ENCODE data around the gene COLGALT1. TPM values are rescaled to one million over a fixed set of nuclear protein-coding genes. Genes with fewer than 3 reads are reported as not detected.

Gene COLGALT1
- total RNA-seq, 2 experiments from 2014 or later: 46.6 to 46.8 TPM

DNA sequence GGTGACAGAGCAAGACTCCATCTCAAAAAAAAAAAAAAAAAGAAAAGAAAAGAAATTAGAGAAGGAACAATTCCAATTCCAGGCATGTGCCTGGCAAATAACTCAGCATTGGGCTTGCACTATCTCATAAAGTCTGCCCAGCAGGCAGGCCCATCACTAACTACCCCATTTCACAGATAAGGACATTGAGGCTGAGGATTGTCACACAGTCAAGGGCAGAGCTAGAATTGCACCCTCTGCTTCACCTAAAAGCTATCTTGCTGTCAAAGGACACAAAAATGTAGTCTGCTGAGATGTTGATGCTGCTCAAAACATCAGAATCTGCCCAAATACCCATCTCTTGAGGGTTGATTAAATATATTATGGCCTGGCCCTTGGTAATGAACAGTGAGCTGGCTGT, 20.7 kb upstream of the COLGALT1 start:
- Mint-ChIP-seq H3K27ac (no peak overlapping the region), H3K36me3 (no peaks in the 10 kb centered on the region), H3K4me1 (ENCODE audit: low read depth) (peaks cover 11% of the 10 kb centered on the region), H3K4me3 (no peak overlapping the region), H3K27me3 (peaks cover 3% of the 10 kb centered on the region), H3K9me3 (no peaks in the 10 kb centered on the region)
- POLR2A ChIA-PET: no interaction called here
- CTCF ChIA-PET: interaction anchor here (1.2 kb wide), 1 partner anchor 39 kb away, joined by 4 read pairs; no protein-coding TSS in a partner anchor
- intact Hi-C loops (cut with micrococcal nuclease): no loop called here
- DNase-seq: no peak

DNA sequence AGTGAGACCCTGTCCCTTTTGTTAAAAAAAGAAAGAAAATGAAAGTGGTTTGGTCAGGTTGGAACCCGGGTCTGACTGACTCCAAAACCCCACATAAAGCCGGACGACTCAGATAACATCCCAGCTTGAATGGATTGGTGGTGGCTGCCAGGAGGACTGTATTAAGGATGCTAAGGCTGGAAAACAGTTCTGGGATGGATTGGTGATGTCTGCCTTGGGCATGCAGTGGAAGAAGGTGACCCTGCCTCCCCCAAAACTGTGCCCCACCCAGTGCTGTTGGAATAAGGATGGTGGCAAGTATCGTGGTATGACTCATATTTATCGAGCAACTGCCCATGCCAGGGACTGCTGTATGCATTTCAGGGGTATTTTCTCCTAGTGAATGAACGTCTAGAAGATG, 18.5 kb upstream of the COLGALT1 start:
- no peak for DNase-seq
- no peak overlapping the region for H3K27ac Mint-ChIP-seq
- H3K27me3 Mint-ChIP-seq: peaks cover 3% of the 10 kb centered on the region
- intact Hi-C loops (cut with micrococcal nuclease): no loop called here
- CTCF ChIA-PET: interaction anchor here (0.6 to 1.9 kb wide), 2 partner anchors 13 to 36 kb away, joined by 3 to 6 read pairs; no protein-coding TSS in a partner anchor
- no peak overlapping the region for H3K4me3 Mint-ChIP-seq
- no peaks in the 10 kb centered on the region for H3K9me3 Mint-ChIP-seq
- POLR2A ChIA-PET: no interaction called here
- no peaks in the 10 kb centered on the region for H3K36me3 Mint-ChIP-seq
- H3K4me1 Mint-ChIP-seq (ENCODE audit: low read depth): peaks cover 12% of the 10 kb centered on the region

DNA sequence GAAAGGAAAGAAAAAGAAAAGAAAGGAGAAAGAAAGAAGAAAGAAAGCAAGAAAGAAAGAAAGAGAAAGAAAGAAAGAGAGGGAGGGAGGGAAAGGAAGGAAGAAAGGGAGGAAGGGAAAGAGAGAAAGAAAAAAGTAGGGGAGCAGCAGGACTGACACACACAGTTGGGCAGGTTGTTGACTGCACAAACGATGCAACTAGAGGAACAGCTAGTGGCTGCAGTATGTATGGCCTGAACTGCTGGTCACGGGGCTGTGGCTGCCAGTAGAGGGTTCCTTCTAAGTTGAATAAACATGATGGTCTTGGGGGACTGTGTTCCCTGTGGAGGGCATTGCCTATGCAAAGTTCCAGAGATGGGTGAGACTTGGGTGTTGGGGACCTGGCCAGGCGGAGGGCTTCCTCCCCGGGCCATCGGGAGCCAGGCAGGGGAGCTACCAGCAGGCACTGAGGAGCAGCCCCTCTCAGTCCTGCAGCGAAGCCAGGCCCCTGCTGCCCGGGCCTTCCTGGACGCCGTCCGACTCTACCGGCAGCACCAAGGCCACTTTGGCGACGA, 16.7 kb upstream of the COLGALT1 start:
- no peak overlapping the region for H3K27ac Mint-ChIP-seq
- peaks cover 12% of the 10 kb centered on the region for H3K4me1 Mint-ChIP-seq (ENCODE audit: low read depth)
- CTCF ChIA-PET: interaction anchor here (0.6 to 1.0 kb wide), 3 partner anchors 35 to 67 kb away, joined by 3 to 5 read pairs (median 4); no protein-coding TSS in a partner anchor
- H3K36me3 Mint-ChIP-seq: no peaks in the 10 kb centered on the region
- H3K27me3 Mint-ChIP-seq: peaks cover 3% of the 10 kb centered on the region
- peak overlapping the region; percentile 30 for H3K4me3 Mint-ChIP-seq
- no peak for DNase-seq
- intact Hi-C loops (cut with micrococcal nuclease): loop anchor here (1.0 kb wide), 2 partner anchors 17 to 27 kb away; partner anchors contain the start of genes COLGALT1 and PGLS
- POLR2A ChIA-PET: no interaction called here
- no peaks in the 10 kb centered on the region for H3K9me3 Mint-ChIP-seq

DNA sequence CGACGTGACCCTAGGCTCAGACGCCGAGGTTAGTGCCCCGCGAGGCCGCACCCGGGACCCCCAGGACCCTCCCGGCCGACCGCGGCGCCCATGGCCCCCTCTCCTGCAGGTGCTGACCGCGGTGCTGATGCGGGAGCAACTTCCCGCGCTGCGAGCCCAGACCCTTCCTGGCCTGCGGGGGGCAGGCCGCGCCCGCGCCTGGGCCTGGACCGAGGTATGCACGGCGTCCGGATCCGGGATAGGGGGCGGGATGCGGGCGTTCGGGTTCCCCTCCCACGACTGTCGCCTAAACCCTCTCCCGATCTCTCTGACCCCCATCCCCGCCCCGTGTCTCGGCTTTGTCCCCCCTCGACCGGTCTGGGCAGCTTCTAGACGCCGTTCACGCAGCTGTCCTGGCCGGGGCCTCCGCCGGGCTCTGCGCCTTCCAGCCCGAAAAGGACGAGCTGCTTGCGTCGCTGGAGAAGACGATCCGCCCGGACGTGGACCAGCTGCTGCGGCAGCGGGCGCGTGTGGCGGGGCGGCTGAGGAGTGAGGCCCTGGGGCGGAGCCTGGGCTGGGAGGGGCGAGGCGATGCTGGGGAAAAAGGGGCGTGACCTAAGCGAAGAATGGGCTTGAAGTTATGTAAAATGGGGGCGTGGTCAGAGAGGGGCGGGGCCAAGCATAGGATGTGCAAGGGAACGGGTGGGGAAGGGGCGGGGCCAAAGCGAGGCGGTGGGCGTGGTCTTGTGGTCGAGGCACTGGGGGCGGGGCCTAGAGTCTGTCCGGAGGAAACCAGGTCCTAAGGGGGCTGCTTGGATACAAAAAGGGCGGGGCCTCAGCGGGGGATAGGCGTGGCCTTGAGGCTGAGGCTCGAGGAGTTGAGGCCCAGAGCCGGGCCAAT, 16.0 kb upstream of the COLGALT1 start:
- ChIA-PET POLR2A (interaction anchor here (0.7 kb wide), 1 partner anchor 16 kb away, joined by 3 read pairs; no protein-coding TSS in a partner anchor), CTCF (interaction anchor here (0.6 to 1.0 kb wide), 2 partner anchors 34 to 643 kb away, joined by 3 to 5 read pairs; no protein-coding TSS in a partner anchor)
- peaks cover 12% of the 10 kb centered on the region for H3K4me1 Mint-ChIP-seq (ENCODE audit: low read depth)
- peak overlapping the region; percentile 58 for H3K27ac Mint-ChIP-seq
- no peaks in the 10 kb centered on the region for H3K9me3 Mint-ChIP-seq
- intact Hi-C loops (cut with micrococcal nuclease): loop anchor here (1.0 kb wide), 2 partner anchors 16 to 28 kb away; partner anchors contain the start of genes COLGALT1 and PGLS
- H3K36me3 Mint-ChIP-seq: no peaks in the 10 kb centered on the region
- H3K4me3 Mint-ChIP-seq: peak overlapping the region; percentile 74
- DNase-seq: peak; percentile 98
- peaks cover 3% of the 10 kb centered on the region for H3K27me3 Mint-ChIP-seq

DNA sequence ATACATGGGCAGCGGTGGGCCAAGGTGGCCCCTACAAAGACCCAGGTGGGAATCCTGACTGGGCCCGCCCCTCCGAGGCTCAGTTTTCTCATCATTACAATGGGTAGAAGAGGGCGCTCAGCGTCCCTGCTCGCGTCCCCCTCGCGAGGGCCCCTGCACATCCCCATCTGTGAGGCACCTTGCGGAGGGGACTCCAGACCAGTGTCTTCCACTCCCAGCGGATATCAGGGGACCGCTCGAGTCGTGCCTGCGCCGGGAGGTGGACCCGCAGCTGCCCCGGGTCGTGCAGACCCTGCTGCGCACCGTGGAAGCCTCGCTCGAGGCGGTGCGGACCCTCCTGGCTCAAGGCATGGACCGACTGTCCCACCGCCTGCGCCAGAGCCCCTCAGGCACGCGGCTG, 15.3 kb upstream of the COLGALT1 start:
- CTCF ChIA-PET: interaction anchor here (0.6 kb wide), 1 partner anchor 642 kb away, joined by 3 read pairs; no protein-coding TSS in a partner anchor
- no peak for DNase-seq

DNA sequence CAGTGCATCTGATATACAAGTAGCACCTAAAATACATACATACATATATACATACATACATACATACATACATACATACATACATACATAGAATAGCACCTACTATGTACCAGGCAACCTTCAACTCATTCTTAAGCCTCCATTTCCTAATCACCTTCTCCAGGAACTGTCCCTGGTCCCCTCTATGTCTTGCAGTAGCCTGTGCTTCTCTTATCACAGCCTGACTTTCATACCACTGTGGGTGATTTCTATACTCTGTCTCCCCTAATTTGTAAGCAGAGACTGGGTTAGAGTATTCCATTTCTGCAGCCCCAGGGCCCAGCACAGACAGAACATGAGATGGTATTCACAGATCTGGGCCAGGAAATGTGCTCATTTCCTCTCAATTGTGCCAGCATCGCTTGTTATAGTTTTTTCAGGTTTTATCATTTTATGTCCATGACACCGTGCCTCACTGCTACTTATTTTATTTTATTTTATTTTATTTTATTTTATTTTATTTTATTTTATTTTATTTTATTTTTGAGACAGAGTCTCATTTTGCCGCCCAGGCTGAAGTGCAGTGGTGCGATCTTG, 14.2 kb upstream of the COLGALT1 start:
- H3K9me3 Mint-ChIP-seq: no peaks in the 10 kb centered on the region
- ChIA-PET CTCF (interaction anchor here (1.7 kb wide), 1 partner anchor 45 kb away, joined by 5 read pairs; no protein-coding TSS in a partner anchor), POLR2A (no interaction called here)
- H3K27me3 Mint-ChIP-seq: peaks cover 3% of the 10 kb centered on the region
- H3K36me3 Mint-ChIP-seq: no peaks in the 10 kb centered on the region
- intact Hi-C loops (cut with micrococcal nuclease): no loop called here
- no peak overlapping the region for H3K4me3 Mint-ChIP-seq
- no peak for DNase-seq
- no peak overlapping the region for H3K27ac Mint-ChIP-seq
- H3K4me1 Mint-ChIP-seq (ENCODE audit: low read depth): peaks cover 12% of the 10 kb centered on the region

More for the DNA sequence above, 15.3 kb upstream of the COLGALT1 start:
- Mint-ChIP-seq H3K9me3 (no peaks in the 10 kb centered on the region), H3K4me1 (ENCODE audit: low read depth) (peaks cover 12% of the 10 kb centered on the region), H3K27me3 (peaks cover 3% of the 10 kb centered on the region), H3K4me3 (no peak overlapping the region), H3K36me3 (no peaks in the 10 kb centered on the region), H3K27ac (no peak overlapping the region)
- POLR2A ChIA-PET: interaction anchor here (0.7 kb wide), 1 partner anchor 17 kb away, joined by 3 read pairs; no protein-coding TSS in a partner anchor
- intact Hi-C loops (cut with micrococcal nuclease): no loop called here

DNA sequence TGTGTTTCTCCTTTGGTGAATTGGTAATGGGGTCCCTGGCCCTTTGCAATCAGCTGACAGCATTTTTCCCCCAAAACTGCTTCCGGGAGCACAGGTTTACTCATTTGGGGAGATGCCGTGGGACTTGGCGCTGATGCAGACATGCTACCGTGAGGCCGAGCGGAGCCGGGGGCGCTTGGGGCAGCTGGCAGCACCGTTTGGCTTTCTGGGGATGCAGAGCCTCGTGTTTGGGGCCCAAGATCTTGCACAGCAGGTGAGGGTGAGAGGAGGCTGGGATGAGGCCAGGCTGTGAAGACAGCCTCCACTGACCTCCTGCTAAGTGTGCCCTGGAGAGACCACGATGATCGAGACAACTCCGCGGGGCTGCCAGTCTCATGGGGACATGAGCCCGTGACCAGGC, 13.4 kb upstream of the COLGALT1 start:
- no peak overlapping the region for H3K27ac Mint-ChIP-seq
- ChIA-PET CTCF (interaction anchor here (1.7 kb wide), 1 partner anchor 46 kb away, joined by 5 read pairs; no protein-coding TSS in a partner anchor), POLR2A (no interaction called here)
- H3K27me3 Mint-ChIP-seq: peaks cover 3% of the 10 kb centered on the region
- no peak overlapping the region for H3K4me3 Mint-ChIP-seq
- peaks cover 12% of the 10 kb centered on the region for H3K4me1 Mint-ChIP-seq (ENCODE audit: low read depth)
- no peak for DNase-seq
- H3K36me3 Mint-ChIP-seq: no peaks in the 10 kb centered on the region
- intact Hi-C loops (cut with micrococcal nuclease): no loop called here
- H3K9me3 Mint-ChIP-seq: no peaks in the 10 kb centered on the region

DNA sequence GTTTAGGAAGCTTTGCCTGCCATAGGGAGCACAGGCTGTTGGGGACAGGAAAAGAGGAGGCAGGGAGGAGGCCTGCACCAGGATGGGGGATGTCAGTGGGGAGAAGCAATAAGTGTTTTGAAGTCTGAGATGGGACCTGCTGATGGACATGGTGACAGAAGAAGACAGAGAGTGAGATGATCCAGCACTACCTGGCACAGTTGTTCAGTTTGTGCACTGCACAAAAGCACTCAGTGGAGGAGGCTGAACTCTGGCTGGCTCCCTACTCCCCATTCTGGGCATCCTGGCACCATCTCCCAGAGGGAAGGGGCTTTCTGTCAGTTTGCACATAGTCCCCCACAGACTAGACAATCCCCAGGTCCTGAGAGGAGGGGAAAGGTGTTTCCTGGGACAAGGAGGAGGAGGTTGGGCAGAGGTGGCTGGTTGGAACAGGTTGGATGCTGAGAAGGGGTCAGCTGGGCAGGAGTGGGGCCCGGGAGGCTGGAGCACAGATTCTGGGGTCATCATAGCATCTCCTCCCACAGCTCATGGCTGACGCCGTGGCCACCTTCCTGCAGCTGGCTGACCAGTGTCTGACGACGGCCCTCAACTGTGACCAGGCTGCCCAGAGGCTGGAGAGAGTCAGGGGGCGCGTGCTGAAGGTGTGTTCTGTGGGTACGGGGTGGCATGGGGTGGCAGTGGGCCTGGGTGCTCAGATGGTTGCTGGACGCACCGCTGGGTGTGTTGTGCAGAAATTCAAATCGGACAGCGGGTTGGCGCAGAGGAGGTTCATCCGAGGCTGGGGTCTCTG, 12.5 kb upstream of the COLGALT1 start:
- Mint-ChIP-seq H3K4me1 (ENCODE audit: low read depth) (peaks cover 12% of the 10 kb centered on the region), H3K9me3 (no peaks in the 10 kb centered on the region), H3K4me3 (no peak overlapping the region), H3K27me3 (peaks cover 3% of the 10 kb centered on the region), H3K27ac (no peak overlapping the region), H3K36me3 (no peaks in the 10 kb centered on the region)
- CTCF ChIA-PET: interaction anchor here (1.7 kb wide), 1 partner anchor 47 kb away, joined by 5 read pairs; no protein-coding TSS in a partner anchor
- POLR2A ChIA-PET: no interaction called here
- intact Hi-C loops (cut with micrococcal nuclease): no loop called here
- DNase-seq: no peak

DNA sequence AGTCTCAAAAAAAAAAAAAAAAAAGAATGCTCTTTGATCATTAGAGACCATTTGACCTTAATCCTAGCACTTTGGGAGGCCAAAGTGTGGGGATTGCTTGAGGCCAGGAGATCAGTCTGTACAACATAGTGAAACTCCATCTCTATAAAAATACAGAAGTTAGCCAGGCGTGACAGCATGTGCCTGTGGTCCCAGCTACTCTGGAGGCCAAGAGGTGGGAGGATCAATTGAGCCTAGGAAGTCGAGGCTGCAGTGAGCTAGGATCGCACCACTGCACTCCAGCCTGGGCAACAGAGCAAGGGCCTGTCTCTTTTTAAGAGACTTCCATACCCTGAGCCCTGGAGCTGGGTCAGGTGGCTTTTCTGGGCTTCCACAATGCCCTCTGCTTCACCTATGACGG, 11.5 kb upstream of the COLGALT1 start:
- Mint-ChIP-seq H3K4me1 (ENCODE audit: low read depth) (peaks cover 5% of the 10 kb centered on the region), H3K9me3 (no peaks in the 10 kb centered on the region), H3K4me3 (no peak overlapping the region), H3K27ac (no peak overlapping the region), H3K36me3 (no peaks in the 10 kb centered on the region), H3K27me3 (no peaks in the 10 kb centered on the region)
- ChIA-PET CTCF (interaction anchor here (1.6 kb wide), 1 partner anchor 48 kb away, joined by 3 read pairs; no protein-coding TSS in a partner anchor), POLR2A (no interaction called here)
- DNase-seq: no peak
- intact Hi-C loops (cut with micrococcal nuclease): no loop called here

DNA sequence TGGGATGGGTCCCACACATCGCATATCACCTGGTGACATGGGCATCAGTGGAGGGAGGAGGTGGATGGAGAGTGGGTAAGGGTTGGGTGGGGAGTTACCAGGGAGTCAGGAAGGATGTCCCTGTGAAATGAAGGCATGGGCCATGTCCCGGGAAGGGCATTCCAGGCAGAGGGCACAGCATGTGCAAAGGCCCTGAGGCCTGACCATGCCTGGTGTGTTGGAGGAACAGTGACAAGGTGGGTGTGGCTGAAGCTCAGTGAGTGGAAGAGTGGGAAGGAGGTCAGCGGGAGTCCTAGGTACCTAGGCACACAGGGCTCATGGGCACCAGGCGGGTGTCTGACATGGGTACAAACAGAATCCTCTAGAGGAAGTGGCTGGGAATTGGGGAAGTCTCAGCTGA, 11.0 kb upstream of the COLGALT1 start:
- H3K9me3 Mint-ChIP-seq: no peaks in the 10 kb centered on the region
- no peak overlapping the region for H3K4me3 Mint-ChIP-seq
- peaks cover 4% of the 10 kb centered on the region for H3K4me1 Mint-ChIP-seq (ENCODE audit: low read depth)
- POLR2A ChIA-PET: no interaction called here
- H3K27me3 Mint-ChIP-seq: no peaks in the 10 kb centered on the region
- no peak for DNase-seq
- intact Hi-C loops (cut with micrococcal nuclease): no loop called here
- CTCF ChIA-PET: interaction anchor here (1.6 kb wide), 1 partner anchor 48 kb away, joined by 3 read pairs; no protein-coding TSS in a partner anchor
- H3K27ac Mint-ChIP-seq: no peak overlapping the region
- H3K36me3 Mint-ChIP-seq: no peaks in the 10 kb centered on the region

DNA sequence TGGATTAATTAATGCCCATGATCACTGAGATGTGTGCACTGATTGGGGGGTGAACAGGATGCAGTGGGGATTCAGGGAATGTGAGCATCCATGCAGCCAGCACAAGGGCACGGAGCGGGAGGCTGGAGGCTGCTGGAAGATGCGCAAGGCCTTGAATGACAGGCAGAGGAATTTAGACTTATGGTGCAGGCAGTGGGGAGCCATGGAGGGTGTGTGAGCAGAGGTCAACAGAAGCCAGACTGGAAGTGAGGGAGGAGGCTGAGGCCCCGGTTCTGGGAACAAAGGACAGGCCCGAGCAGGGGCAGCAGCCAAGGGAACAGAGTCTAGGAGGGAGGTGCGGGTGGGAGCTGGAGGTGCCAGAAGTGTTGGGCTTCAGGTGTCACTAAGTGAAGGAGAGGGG, 7.3 kb upstream of the COLGALT1 start:
- DNase-seq: no peak
- intact Hi-C loops (cut with micrococcal nuclease): no loop called here
- H3K4me1 Mint-ChIP-seq (ENCODE audit: low read depth): no peaks in the 10 kb centered on the region
- CTCF ChIA-PET: no interaction called here
- H3K9me3 Mint-ChIP-seq: no peaks in the 10 kb centered on the region
- H3K27me3 Mint-ChIP-seq: no peaks in the 10 kb centered on the region
- H3K36me3 Mint-ChIP-seq: no peaks in the 10 kb centered on the region
- POLR2A ChIA-PET: no interaction called here
- no peak overlapping the region for H3K27ac Mint-ChIP-seq
- no peak overlapping the region for H3K4me3 Mint-ChIP-seq
